ENCODE data around the gene ZNF485.
A peak's percentile ranks its signal among the peaks of the same experiment; 100 is the strongest.

ZNF485 gene

GRCh38 chr10:43606323-43607198 lies at the start of gene ZNF485:
TSS of gene ZNF485 (plus strand) at chr10:43606438. CDS start at chr10:43607051, 613 bp downstream.
- Histone ChIP-seq H3K9me3 (ENCODE audit: control insufficient read depth in 2 of 2, low read length in 2 of 2) (no peaks in the 10 kb centered on the region), H3K4me3 (ENCODE audit: low read length in 2 of 2) (peak within 1 kb of the TSS; percentile 65 to 81), H3K27ac (ENCODE audit: low read depth in 2 of 2, low read length in 2 of 2) (no peak within 1 kb of the TSS), H3K9ac (ENCODE audit: low read depth in 1 of 2, low read length in 2 of 2) (peak within 1 kb of the TSS; percentile 65 to 75), H3K27me3 (ENCODE audit: control insufficient read depth in 2 of 2, insufficient read depth in 2 of 2, low read length in 2 of 2) (peaks cover 0 to 2% of the 10 kb centered on the region in 2 donors), H3K4me1 (ENCODE audit: control insufficient read depth in 2 of 2, insufficient read depth in 2 of 2, low read length in 2 of 2) (peaks cover 0 to 7% of the 10 kb centered on the region in 2 donors), H3K36me3 (ENCODE audit: control insufficient read depth in 2 of 2, insufficient read depth in 2 of 2, low read length in 2 of 2) (no peaks in the 10 kb centered on the region)

- Histone ChIP-seq H3K27ac (ENCODE audit: low read depth in 2 of 2, low read length in 2 of 2) (no peak overlapping the region), H3K9ac (ENCODE audit: low read depth in 1 of 2, low read length in 2 of 2) (no peak overlapping the region), H3K27me3 (ENCODE audit: control insufficient read depth in 2 of 2, insufficient read depth in 2 of 2, low read length in 2 of 2) (no peaks in the 10 kb centered on the region), H3K4me3 (ENCODE audit: low read length in 2 of 2) (no peak overlapping the region), H3K4me1 (ENCODE audit: control insufficient read depth in 2 of 2, insufficient read depth in 2 of 2, low read length in 2 of 2) (no peaks in the 10 kb centered on the region), H3K36me3 (ENCODE audit: control insufficient read depth in 2 of 2, insufficient read depth in 2 of 2, low read length in 2 of 2) (peaks cover 4 to 17% of the 10 kb centered on the region in 2 donors), H3K9me3 (ENCODE audit: control insufficient read depth in 2 of 2, low read length in 2 of 2) (peaks cover 5 to 14% of the 10 kb centered on the region in 2 donors)
These were observed 49.0 kb upstream of the ZNF485 start for GRCh38 chr10:43557214-43557613.

- H3K9me3 ChIP-seq (ENCODE audit: control insufficient read depth in 2 of 2, low read length in 2 of 2), result no peaks in the 10 kb centered on the region
- H3K4me1 ChIP-seq (ENCODE audit: control insufficient read depth in 2 of 2, insufficient read depth in 2 of 2, low read length in 2 of 2), result peaks cover 0 to 1% of the 10 kb centered on the region in 2 donors
- no peak overlapping the region for H3K4me3 ChIP-seq (ENCODE audit: low read length in 2 of 2)
- no peaks in the 10 kb centered on the region for H3K36me3 ChIP-seq (ENCODE audit: control insufficient read depth in 2 of 2, insufficient read depth in 2 of 2, low read length in 2 of 2)
- H3K27ac ChIP-seq (ENCODE audit: low read depth in 2 of 2, low read length in 2 of 2), result no peak overlapping the region
- H3K27me3 ChIP-seq (ENCODE audit: control insufficient read depth in 2 of 2, insufficient read depth in 2 of 2, low read length in 2 of 2), result no peaks in the 10 kb centered on the region
- H3K9ac ChIP-seq (ENCODE audit: low read depth in 1 of 2, low read length in 2 of 2), result no peak overlapping the region
These were observed 36.6 kb upstream of the ZNF485 start for GRCh38 chr10:43569681-43570080.

- Histone ChIP-seq H3K4me3 (ENCODE audit: low read length in 2 of 2) (no peak overlapping the region), H3K27me3 (ENCODE audit: control insufficient read depth in 2 of 2, insufficient read depth in 2 of 2, low read length in 2 of 2) (no peaks in the 10 kb centered on the region), H3K4me1 (ENCODE audit: control insufficient read depth in 2 of 2, insufficient read depth in 2 of 2, low read length in 2 of 2) (peaks cover 2 to 3% of the 10 kb centered on the region in 2 donors)
These were observed 35.3 kb upstream of the ZNF485 start for GRCh38 chr10:43570971-43571370.

GRCh38 chr10:43573250-43574000 lies 32.8 kb upstream of the ZNF485 start:
- Histone ChIP-seq H3K9me3 (ENCODE audit: control insufficient read depth in 2 of 2, low read length in 2 of 2) (no peaks in the 10 kb centered on the region), H3K4me1 (ENCODE audit: control insufficient read depth in 2 of 2, insufficient read depth in 2 of 2, low read length in 2 of 2) (peaks cover 2 to 3% of the 10 kb centered on the region in 2 donors), H3K27ac (ENCODE audit: low read depth in 2 of 2, low read length in 2 of 2) (no peak overlapping the region), H3K36me3 (ENCODE audit: control insufficient read depth in 2 of 2, insufficient read depth in 2 of 2, low read length in 2 of 2) (no peaks in the 10 kb centered on the region), H3K9ac (ENCODE audit: low read depth in 1 of 2, low read length in 2 of 2) (peak overlapping the region in 1 of 2 donors; percentile 40), H3K27me3 (ENCODE audit: control insufficient read depth in 2 of 2, insufficient read depth in 2 of 2, low read length in 2 of 2) (no peaks in the 10 kb centered on the region), H3K4me3 (ENCODE audit: low read length in 2 of 2) (peak overlapping the region; percentile 69 to 76)

More at GRCh38 chr10:43570971-43571370, 35.3 kb upstream of the ZNF485 start:
- Histone ChIP-seq H3K9me3 (ENCODE audit: control insufficient read depth in 2 of 2, low read length in 2 of 2) (no peaks in the 10 kb centered on the region), H3K9ac (ENCODE audit: low read depth in 1 of 2, low read length in 2 of 2) (no peak overlapping the region), H3K36me3 (ENCODE audit: control insufficient read depth in 2 of 2, insufficient read depth in 2 of 2, low read length in 2 of 2) (no peaks in the 10 kb centered on the region), H3K27ac (ENCODE audit: low read depth in 2 of 2, low read length in 2 of 2) (no peak overlapping the region)

DNA sequence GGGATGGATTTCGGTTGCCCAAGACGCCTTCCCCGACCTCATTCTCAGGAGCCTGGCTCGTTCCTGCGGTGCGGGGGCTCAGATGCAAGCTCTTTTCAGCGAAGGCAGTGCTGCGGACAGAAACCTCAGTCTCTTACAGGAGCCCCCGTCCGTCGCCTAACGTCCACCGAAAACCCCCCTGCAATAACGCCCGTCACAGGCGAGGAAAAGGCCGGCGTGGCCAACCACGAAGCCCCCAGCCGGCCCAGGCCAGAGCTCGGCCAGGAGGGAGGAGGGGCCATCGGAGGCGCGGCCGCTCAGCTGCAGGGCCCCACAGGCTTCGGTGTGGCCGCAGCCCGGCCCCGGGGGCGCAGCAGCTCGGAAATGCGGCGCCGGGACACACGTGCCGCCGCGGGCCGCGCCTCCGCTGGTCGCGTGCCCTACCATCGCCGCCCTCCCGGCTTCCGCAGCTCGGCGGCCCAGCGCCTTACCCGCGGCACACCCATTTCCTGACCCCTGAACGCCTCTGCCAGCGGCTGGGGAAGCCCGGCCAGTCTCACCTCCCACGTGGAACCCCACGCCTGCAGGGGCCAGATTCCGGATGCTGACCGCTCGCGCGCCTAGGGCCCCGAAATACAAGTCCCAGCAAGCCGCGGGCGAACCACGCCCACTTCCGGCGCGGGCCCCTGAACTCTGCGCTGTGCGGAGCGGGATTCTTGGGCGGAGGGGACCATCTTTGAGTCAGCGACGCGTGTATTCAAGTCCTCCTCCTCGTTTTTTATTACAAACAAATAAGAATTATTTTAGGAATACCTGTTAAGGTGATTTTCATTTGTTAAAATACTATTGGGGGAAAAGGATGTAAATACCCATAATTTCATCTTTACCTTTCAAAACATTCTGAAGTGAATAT lies 32.0 kb upstream of the ZNF485 start, which contains the start of gene ZNF239:
TSS of gene ZNF239 (minus strand) at position 616 of the 892 bp plus-strand sequence. CDS start 16,537 bp downstream, outside the sequence.
- H3K36me3 ChIP-seq (ENCODE audit: control insufficient read depth in 2 of 2, insufficient read depth in 2 of 2, low read length in 2 of 2), result no peaks in the 10 kb centered on the region
- no peaks in the 10 kb centered on the region for H3K27me3 ChIP-seq (ENCODE audit: control insufficient read depth in 2 of 2, insufficient read depth in 2 of 2, low read length in 2 of 2)
- H3K9me3 ChIP-seq (ENCODE audit: control insufficient read depth in 2 of 2, low read length in 2 of 2), result no peaks in the 10 kb centered on the region
- H3K9ac ChIP-seq (ENCODE audit: low read depth in 1 of 2, low read length in 2 of 2), result peak within 1 kb of the TSS in 1 of 2 donors; percentile 40
- H3K4me3 ChIP-seq (ENCODE audit: low read length in 2 of 2), result peak within 1 kb of the TSS; percentile 69 to 76
- H3K27ac ChIP-seq (ENCODE audit: low read depth in 2 of 2, low read length in 2 of 2), result peak within 1 kb of the TSS in 1 of 2 donors; percentile 26
- peaks cover 2 to 3% of the 10 kb centered on the region in 2 donors for H3K4me1 ChIP-seq (ENCODE audit: control insufficient read depth in 2 of 2, insufficient read depth in 2 of 2, low read length in 2 of 2)

GRCh38 chr10:43574906-43575305 lies 31.3 kb upstream of the ZNF485 start:
- Histone ChIP-seq H3K27ac (ENCODE audit: low read depth in 2 of 2, low read length in 2 of 2) (no peak overlapping the region), H3K36me3 (ENCODE audit: control insufficient read depth in 2 of 2, insufficient read depth in 2 of 2, low read length in 2 of 2) (no peaks in the 10 kb centered on the region), H3K27me3 (ENCODE audit: control insufficient read depth in 2 of 2, insufficient read depth in 2 of 2, low read length in 2 of 2) (no peaks in the 10 kb centered on the region), H3K9me3 (ENCODE audit: control insufficient read depth in 2 of 2, low read length in 2 of 2) (no peaks in the 10 kb centered on the region), H3K4me3 (ENCODE audit: low read length in 2 of 2) (peak overlapping the region; percentile 69 to 76), H3K4me1 (ENCODE audit: control insufficient read depth in 2 of 2, insufficient read depth in 2 of 2, low read length in 2 of 2) (peaks cover 2 to 3% of the 10 kb centered on the region in 2 donors), H3K9ac (ENCODE audit: low read depth in 1 of 2, low read length in 2 of 2) (peak overlapping the region in 1 of 2 donors; percentile 12)

DNA sequence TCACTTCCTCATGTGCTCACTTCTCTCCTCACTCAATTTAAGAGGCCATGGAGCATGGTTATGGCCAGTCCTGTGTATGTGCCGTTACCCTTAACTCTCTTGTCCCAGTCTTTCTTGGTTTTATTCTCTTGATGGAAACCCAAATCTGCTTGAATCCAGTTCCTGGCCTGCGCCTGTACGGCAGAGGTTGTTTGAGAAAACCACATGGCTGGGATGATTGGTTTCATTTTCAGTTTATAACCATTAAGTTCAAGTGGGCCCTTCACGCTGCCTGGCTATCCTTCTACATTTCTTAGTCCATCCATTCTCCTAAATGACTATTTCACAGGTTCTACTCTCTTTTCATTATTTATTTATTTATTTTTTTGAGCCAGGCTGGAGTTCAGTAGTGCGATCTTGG lies 30.2 kb upstream of the ZNF485 start:
- Histone ChIP-seq H3K9ac (ENCODE audit: low read depth in 1 of 2, low read length in 2 of 2) (no peak overlapping the region), H3K9me3 (ENCODE audit: control insufficient read depth in 2 of 2, low read length in 2 of 2) (no peaks in the 10 kb centered on the region), H3K36me3 (ENCODE audit: control insufficient read depth in 2 of 2, insufficient read depth in 2 of 2, low read length in 2 of 2) (no peaks in the 10 kb centered on the region), H3K4me1 (ENCODE audit: control insufficient read depth in 2 of 2, insufficient read depth in 2 of 2, low read length in 2 of 2) (peaks cover 2 to 3% of the 10 kb centered on the region in 2 donors), H3K27ac (ENCODE audit: low read depth in 2 of 2, low read length in 2 of 2) (no peak overlapping the region), H3K4me3 (ENCODE audit: low read length in 2 of 2) (no peak overlapping the region), H3K27me3 (ENCODE audit: control insufficient read depth in 2 of 2, insufficient read depth in 2 of 2, low read length in 2 of 2) (no peaks in the 10 kb centered on the region)

GRCh38 chr10:43576580-43576979 lies 29.7 kb upstream of the ZNF485 start:
- H3K27ac ChIP-seq (ENCODE audit: low read depth in 2 of 2, low read length in 2 of 2), result no peak overlapping the region
- H3K27me3 ChIP-seq (ENCODE audit: control insufficient read depth in 2 of 2, insufficient read depth in 2 of 2, low read length in 2 of 2), result no peaks in the 10 kb centered on the region
- no peak overlapping the region for H3K4me3 ChIP-seq (ENCODE audit: low read length in 2 of 2)
- H3K4me1 ChIP-seq (ENCODE audit: control insufficient read depth in 2 of 2, insufficient read depth in 2 of 2, low read length in 2 of 2), result peaks cover 2 to 3% of the 10 kb centered on the region in 2 donors
- H3K36me3 ChIP-seq (ENCODE audit: control insufficient read depth in 2 of 2, insufficient read depth in 2 of 2, low read length in 2 of 2), result no peaks in the 10 kb centered on the region
- H3K9me3 ChIP-seq (ENCODE audit: control insufficient read depth in 2 of 2, low read length in 2 of 2), result no peaks in the 10 kb centered on the region
- H3K9ac ChIP-seq (ENCODE audit: low read depth in 1 of 2, low read length in 2 of 2), result no peak overlapping the region
